ENCODE measurements around the gene PDE3A. TPM values are rescaled to one million over a fixed set of nuclear protein-coding genes. Genes with fewer than 3 reads are reported as not detected.

Gene PDE3A
- total and polyA plus RNA-seq, 2 of the 4 experiments (the other 2 are of a cell fraction) = 0.09 to 0.18 TPM

- Histone ChIP-seq H2AK9ac (replicated peaks; ENCODE audit: low read depth, low read length, poor library complexity) (no peak overlapping the region), H2BK15ac (ENCODE audit: low read depth, low read length) (no peak overlapping the region), H3K27me3 (ENCODE audit: control insufficient read depth, insufficient read depth, low read length) (no peaks in the 10 kb centered on the region), H4K91ac (ENCODE audit: insufficient read depth, low read depth, low read length) (no peak overlapping the region), H3K9me3 (ENCODE audit: control insufficient read depth, insufficient read depth, low read length) (no peaks in the 10 kb centered on the region), H3K4me3 (ENCODE audit: insufficient read depth, low read depth, low read length) (no peak overlapping the region), H4K5ac (ENCODE audit: low read depth, low read length) (no peak overlapping the region), H3K23ac (ENCODE audit: low read depth, low read length) (no peak overlapping the region), H3K4me2 (ENCODE audit: low read depth, low read length) (no peak overlapping the region), H3K14ac (replicated peaks; ENCODE audit: low read depth, low read length) (no peak overlapping the region), H3K18ac (ENCODE audit: low read depth, low read length) (no peak overlapping the region), H2BK20ac (ENCODE audit: low read depth, low read length) (no peak overlapping the region), H4K20me1 (ENCODE audit: insufficient read depth, low read length) (no peaks in the 10 kb centered on the region), H3K4me1 (ENCODE audit: control insufficient read depth, insufficient read depth, low read length) (no peaks in the 10 kb centered on the region), H3K79me1 (ENCODE audit: low read depth in 1 of 2, low read length in 2 of 2) (no peaks in the 10 kb centered on the region; a peak in 1 of 4 replicates), H3K9me1 (ENCODE audit: insufficient read depth, low read length) (no peaks in the 10 kb centered on the region), H3K4ac (ENCODE audit: low read depth, low read length) (no peak overlapping the region), H3K36me3 (ENCODE audit: control insufficient read depth, insufficient read depth, low read length) (no peaks in the 10 kb centered on the region), H2AFZ (replicated peaks; ENCODE audit: low read length, poor library complexity) (no peak overlapping the region), H3K27ac (ENCODE audit: insufficient read depth, low read length) (no peak overlapping the region), H2BK120ac (ENCODE audit: low read depth, low read length) (no peak overlapping the region), H2BK5ac (ENCODE audit: low read depth, low read length, poor library complexity, severe bottlenecking) (no peak overlapping the region), H4K8ac (ENCODE audit: low read depth in 2 of 2, low read length in 2 of 2) (no peak overlapping the region), H3K9ac (ENCODE audit: low read depth, low read length) (no peak overlapping the region), H2AK5ac (ENCODE audit: low read depth, low read length) (no peak overlapping the region), H3K56ac (ENCODE audit: extremely low read depth, insufficient read depth, low read length) (no peak overlapping the region)
- TF ChIP-seq RFX5 (IDR thresholded peaks at IDR 0.05; ENCODE audit: low read depth, low read length) = no peak
- no peak for TF ChIP-seq CEBPB (IDR thresholded peaks at IDR 0.05; ENCODE audit: low read depth, low read length)
- TF ChIP-seq, protein P1, sequence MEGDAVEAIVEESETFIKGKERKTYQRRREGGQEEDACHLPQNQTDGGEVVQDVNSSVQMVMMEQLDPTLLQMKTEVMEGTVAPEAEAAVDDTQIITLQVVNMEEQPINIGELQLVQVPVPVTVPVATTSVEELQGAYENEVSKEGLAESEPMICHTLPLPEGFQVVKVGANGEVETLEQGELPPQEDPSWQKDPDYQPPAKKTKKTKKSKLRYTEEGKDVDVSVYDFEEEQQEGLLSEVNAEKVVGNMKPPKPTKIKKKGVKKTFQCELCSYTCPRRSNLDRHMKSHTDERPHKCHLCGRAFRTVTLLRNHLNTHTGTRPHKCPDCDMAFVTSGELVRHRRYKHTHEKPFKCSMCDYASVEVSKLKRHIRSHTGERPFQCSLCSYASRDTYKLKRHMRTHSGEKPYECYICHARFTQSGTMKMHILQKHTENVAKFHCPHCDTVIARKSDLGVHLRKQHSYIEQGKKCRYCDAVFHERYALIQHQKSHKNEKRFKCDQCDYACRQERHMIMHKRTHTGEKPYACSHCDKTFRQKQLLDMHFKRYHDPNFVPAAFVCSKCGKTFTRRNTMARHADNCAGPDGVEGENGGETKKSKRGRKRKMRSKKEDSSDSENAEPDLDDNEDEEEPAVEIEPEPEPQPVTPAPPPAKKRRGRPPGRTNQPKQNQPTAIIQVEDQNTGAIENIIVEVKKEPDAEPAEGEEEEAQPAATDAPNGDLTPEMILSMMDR (conservative IDR thresholded peaks at IDR 0.05; ENCODE audit: low read depth, low read length) = no peak
- TF ChIP-seq BHLHE40 (IDR thresholded peaks at IDR 0.05; ENCODE audit: low read depth, low read length) = no peak
- TF ChIP-seq RCOR1 (IDR thresholded peaks at IDR 0.05; ENCODE audit: insufficient replicate concordance, low read length) = no peak
- no peak for TF ChIP-seq RAD21 (IDR thresholded peaks at IDR 0.05; ENCODE audit: low read length)
- TF ChIP-seq, protein P2, sequence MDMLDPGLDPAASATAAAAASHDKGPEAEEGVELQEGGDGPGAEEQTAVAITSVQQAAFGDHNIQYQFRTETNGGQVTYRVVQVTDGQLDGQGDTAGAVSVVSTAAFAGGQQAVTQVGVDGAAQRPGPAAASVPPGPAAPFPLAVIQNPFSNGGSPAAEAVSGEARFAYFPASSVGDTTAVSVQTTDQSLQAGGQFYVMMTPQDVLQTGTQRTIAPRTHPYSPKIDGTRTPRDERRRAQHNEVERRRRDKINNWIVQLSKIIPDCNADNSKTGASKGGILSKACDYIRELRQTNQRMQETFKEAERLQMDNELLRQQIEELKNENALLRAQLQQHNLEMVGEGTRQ (IDR thresholded peaks at IDR 0.05; ENCODE audit: low read depth, low read length) = no peak
- TF ChIP-seq MAFK (IDR thresholded peaks at IDR 0.05; ENCODE audit: low read depth, low read length) = no peak
- TF ChIP-seq NFE2L2 (IDR thresholded peaks at IDR 0.05; ENCODE audit: low read depth, low read length) = no peak
- TF ChIP-seq FOS (IDR thresholded peaks at IDR 0.05; ENCODE audit: low read depth, low read length) = no peak
- TF ChIP-seq MAZ (IDR thresholded peaks at IDR 0.05; ENCODE audit: borderline replicate concordance, low read depth, low read length) = no peak
- no peak for TF ChIP-seq MXI1 (IDR thresholded peaks at IDR 0.05; ENCODE audit: borderline replicate concordance, low read depth, low read length)
- no peak for TF ChIP-seq SMC3 (IDR thresholded peaks at IDR 0.05; ENCODE audit: low read depth, low read length)
- dilution Hi-C loops (cut with HindIII; ENCODE audit: low sequenced_read_pairs, unreplicated experiment) = no loop called here
- intact Hi-C loops (cut with micrococcal nuclease) = no loop called here
- ChIA-PET POLR2A (ENCODE audit: unreplicated experiment) (no interaction called here), CTCF (no interaction called here)
- in situ Hi-C loops (cut with MboI; ENCODE audit: low sequenced_read_pairs) = no loop called here
- WGBS, 2 experiments (ENCODE audit: extremely low coverage in 2 of 2, insufficient read length in 1 of 2) = no CpG with 5 or more reads among the region's 2 CpGs
- DNase-seq (no peak), ATAC-seq (ENCODE audit: low read depth) (no peak)
- BruUV-seq (replicated peaks) = no TSS peak
Observed at GRCh38 chr12:20398686-20399085, 30.3 kb downstream of the PDE3A start.

Measured in IMR-90 (cell line).